ENCODE measurements around the gene EIF1. TPM values are rescaled to one million over a fixed set of nuclear protein-coding genes. Genes with fewer than 3 reads are reported as not detected.

Gene EIF1
- total RNA-seq, 2 experiments from 2014 or later, result 869 to 977 TPM

DNA sequence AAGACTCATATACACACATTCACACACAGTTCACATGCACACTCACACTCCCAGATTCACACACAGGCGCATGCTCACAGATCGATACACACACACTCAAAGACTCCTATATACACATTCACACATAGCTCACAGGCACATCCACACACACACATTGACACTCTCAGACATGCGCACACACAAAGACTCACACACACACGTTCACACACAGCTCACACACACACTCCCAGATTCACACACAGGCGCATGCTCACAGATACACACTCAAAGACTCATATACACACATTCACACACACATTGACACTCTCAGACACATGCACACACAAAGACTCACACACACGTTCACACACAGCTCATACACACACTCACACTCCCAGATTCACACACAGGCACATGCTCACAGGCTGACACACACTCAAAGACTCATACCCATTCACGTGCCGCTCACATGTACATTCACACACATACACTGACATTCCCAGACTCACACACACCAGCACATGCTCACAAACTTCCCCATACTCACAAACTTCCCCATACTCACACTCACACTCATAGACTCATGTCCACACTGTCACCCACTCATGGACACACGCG is 38.7 kb upstream of the EIF1 start:
- H3K9me3 Mint-ChIP-seq (ENCODE audit: low read depth), result no peaks in the 10 kb centered on the region
- POLR2A ChIA-PET, result interaction anchor here (0.6 kb wide), 1 partner anchor 1035 kb away, joined by 3 read pairs; no protein-coding TSS in a partner anchor

DNA sequence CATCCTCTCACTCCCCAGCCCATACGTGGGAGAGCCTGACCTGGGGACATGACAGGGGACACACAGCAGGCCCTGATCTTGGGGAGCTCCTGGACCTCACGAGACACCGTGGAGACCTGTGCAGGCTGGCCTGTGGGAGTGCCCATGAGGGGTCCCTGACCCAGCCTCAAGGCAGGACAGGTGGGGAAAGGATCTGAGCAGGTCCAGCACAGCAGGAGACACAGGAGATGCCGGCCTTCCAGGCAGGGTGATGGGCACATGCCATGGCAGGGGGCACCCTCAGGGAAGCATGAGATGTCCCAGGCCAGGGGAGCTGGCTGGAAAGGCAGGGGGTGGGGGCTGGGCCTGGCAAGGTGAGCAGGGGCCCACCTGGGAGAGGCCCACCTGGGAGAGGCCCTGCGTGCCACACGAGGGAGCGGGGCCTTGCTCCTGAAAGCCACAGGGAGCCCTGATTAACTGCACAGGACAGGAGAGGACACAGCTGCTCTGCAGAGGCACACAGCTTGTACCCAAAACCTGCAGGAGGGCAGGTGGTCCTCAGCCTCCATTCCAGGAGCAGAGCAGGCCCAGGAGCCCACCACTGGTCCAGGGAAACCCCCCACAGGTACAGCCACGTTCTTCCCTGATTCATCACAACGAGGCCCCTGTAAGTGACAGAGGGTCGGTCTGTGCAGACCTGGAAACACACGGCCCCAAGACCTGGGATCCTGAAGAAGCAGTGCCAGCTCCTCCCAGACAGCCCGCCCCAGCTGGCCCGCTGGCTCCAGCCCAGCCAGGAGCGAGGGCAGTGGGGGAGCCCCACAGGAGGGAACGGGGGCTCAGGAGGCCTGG is 37.7 kb upstream of the EIF1 start:
- H3K4me3 Mint-ChIP-seq, result no peak overlapping the region
- DNase-seq, result no peak
- peaks cover 9% of the 10 kb centered on the region for H3K4me1 Mint-ChIP-seq
- intact Hi-C loops (cut with DNase I, micrococcal nuclease), result no loop called here
- H3K36me3 Mint-ChIP-seq (ENCODE audit: low read depth), result no peaks in the 10 kb centered on the region
- H3K9me3 Mint-ChIP-seq (ENCODE audit: low read depth), result no peaks in the 10 kb centered on the region
- ChIA-PET CTCF (interaction anchor here (0.9 to 10.3 kb wide), 4 partner anchors 9 to 100 kb away, joined by 3 to 252 read pairs (median 44); no protein-coding TSS in a partner anchor), POLR2A (interaction anchor here (0.8 kb wide), 1 partner anchor 101 kb away, joined by 4 read pairs; no protein-coding TSS in a partner anchor)
- ATAC-seq, result no peak
- no peak overlapping the region for H3K27ac Mint-ChIP-seq
- no peaks in the 10 kb centered on the region for H3K27me3 Mint-ChIP-seq

More for the DNA sequence above, 38.7 kb upstream of the EIF1 start:
- H3K27me3 Mint-ChIP-seq, result no peaks in the 10 kb centered on the region
- intact Hi-C loops (cut with DNase I, micrococcal nuclease), result loop anchor here (2.0 to 5.0 kb wide), 4 partner anchors 163 to 848 kb away; no protein-coding TSS in a partner anchor
- CTCF ChIA-PET, result interaction anchor here (0.7 to 10.3 kb wide), 6 partner anchors 9 to 105 kb away, joined by 3 to 252 read pairs (median 11); no protein-coding TSS in a partner anchor
- peaks cover 9% of the 10 kb centered on the region for H3K4me1 Mint-ChIP-seq
- ATAC-seq (no peak), DNase-seq (no peak)
- H3K4me3 Mint-ChIP-seq, result no peak overlapping the region
- H3K27ac Mint-ChIP-seq, result no peak overlapping the region
- H3K36me3 Mint-ChIP-seq (ENCODE audit: low read depth), result no peaks in the 10 kb centered on the region

DNA sequence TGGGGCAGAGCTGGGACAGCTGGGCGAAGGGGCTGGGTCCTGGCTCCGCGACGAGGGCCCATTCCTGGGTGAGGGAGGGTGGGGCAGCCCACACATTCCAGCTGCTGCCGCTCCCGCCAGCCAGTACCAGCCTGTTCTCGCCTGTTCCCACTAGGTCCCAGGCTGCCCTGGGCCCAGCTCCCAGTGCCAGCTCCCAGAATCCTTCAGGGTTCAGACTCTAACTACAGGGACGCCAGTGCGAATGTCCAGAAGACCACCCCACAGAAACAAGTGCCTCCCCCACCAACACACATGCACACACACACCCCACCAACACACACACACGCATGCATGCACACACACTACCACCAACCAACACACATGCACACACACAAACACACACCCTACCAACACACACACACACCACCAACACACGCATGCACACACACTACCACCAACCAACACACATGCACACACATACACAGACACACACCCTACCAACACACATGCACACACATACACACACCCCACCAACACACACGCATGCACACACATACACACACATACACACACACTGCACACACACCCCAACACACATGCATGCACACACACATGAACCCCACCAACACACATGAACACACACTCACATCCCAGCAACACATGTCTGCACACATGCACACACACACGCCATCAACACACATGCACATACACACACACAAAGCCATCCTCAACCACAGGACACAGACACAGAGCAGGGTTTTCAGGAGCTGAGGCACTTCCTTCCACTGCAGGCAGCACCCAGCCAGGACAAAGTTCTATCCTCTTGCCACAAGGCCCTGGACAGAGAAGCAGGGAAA is 36.8 kb upstream of the EIF1 start:
- ChIA-PET POLR2A (interaction anchor here (0.8 kb wide), 1 partner anchor 102 kb away, joined by 4 read pairs; no protein-coding TSS in a partner anchor), CTCF (interaction anchor here (0.6 to 10.3 kb wide), 6 partner anchors 9 to 799 kb away, joined by 3 to 252 read pairs (median 4); no protein-coding TSS in a partner anchor)
- ATAC-seq, result no peak
- Mint-ChIP-seq H3K36me3 (ENCODE audit: low read depth) (no peaks in the 10 kb centered on the region), H3K27ac (no peak overlapping the region), H3K9me3 (ENCODE audit: low read depth) (no peaks in the 10 kb centered on the region), H3K4me3 (no peak overlapping the region), H3K4me1 (peaks cover 9% of the 10 kb centered on the region), H3K27me3 (no peaks in the 10 kb centered on the region)
- no peak for DNase-seq
- intact Hi-C loops (cut with DNase I, micrococcal nuclease), result no loop called here

DNA sequence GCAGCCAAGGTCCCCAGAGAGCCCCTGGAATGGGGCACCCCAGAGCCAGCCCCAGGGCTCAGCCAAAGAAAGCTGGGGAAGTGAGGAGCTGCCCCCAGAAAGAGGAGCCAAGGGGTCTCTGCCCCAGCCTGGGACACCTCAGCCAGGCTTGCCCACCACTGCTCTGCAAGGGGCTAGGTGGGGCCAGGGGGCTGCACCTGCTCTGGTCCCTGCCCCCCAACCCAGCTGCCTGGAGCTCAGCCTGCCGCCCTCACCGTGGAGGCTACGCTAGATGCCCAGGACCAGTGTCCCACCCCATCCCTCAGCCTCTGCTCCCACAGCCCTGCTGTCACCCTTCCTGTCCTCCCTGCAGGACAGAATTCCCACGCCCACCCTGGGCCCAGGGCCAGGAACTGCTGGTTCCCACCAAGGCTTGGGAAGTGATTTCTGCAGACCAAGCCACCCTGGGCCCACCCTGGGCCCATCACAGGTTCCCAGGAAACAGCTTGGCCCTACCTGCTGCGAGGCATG is 36.2 kb upstream of the EIF1 start:
- DNase-seq (no peak), ATAC-seq (no peak)
- Mint-ChIP-seq H3K4me3 (no peak overlapping the region), H3K36me3 (ENCODE audit: low read depth) (no peaks in the 10 kb centered on the region), H3K27me3 (no peaks in the 10 kb centered on the region), H3K27ac (no peak overlapping the region), H3K9me3 (ENCODE audit: low read depth) (no peaks in the 10 kb centered on the region), H3K4me1 (peaks cover 9% of the 10 kb centered on the region)
- POLR2A ChIA-PET, result no interaction called here
- intact Hi-C loops (cut with DNase I, micrococcal nuclease), result no loop called here
- CTCF ChIA-PET, result interaction anchor here (0.6 to 10.3 kb wide), 5 partner anchors 8 to 800 kb away, joined by 3 to 252 read pairs (median 4); no protein-coding TSS in a partner anchor

DNA sequence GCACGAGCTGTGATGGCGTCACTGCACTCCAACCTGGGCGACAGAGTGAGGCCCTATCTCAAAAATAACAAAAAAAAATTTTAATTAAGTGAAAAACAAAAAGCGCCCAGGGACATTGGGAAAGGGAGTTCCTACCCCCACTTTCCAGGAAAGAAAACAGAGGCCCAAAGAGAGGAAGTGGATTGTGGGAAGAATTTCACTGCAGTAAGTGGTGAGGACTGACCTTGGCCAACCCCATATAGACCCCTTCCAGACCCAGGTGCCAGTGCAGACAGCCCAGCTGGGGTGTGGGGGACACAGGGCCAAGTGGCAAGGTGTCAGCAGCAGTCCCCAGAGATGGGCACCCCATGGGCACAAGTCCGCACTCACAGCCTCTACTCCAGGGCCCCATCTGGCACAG is 35.3 kb upstream of the EIF1 start:
- CTCF ChIA-PET, result interaction anchor here (0.5 to 10.3 kb wide), 4 partner anchors 13 to 1022 kb away, joined by 3 to 252 read pairs (median 4); no protein-coding TSS in a partner anchor
- POLR2A ChIA-PET, result no interaction called here
- DNase-seq (no peak), ATAC-seq (no peak)
- H3K4me3 Mint-ChIP-seq, result no peak overlapping the region
- no peaks in the 10 kb centered on the region for H3K36me3 Mint-ChIP-seq (ENCODE audit: low read depth)
- no peaks in the 10 kb centered on the region for H3K9me3 Mint-ChIP-seq (ENCODE audit: low read depth)
- peaks cover 4% of the 10 kb centered on the region for H3K4me1 Mint-ChIP-seq
- no peaks in the 10 kb centered on the region for H3K27me3 Mint-ChIP-seq
- intact Hi-C loops (cut with DNase I, micrococcal nuclease), result no loop called here
- no peak overlapping the region for H3K27ac Mint-ChIP-seq

DNA sequence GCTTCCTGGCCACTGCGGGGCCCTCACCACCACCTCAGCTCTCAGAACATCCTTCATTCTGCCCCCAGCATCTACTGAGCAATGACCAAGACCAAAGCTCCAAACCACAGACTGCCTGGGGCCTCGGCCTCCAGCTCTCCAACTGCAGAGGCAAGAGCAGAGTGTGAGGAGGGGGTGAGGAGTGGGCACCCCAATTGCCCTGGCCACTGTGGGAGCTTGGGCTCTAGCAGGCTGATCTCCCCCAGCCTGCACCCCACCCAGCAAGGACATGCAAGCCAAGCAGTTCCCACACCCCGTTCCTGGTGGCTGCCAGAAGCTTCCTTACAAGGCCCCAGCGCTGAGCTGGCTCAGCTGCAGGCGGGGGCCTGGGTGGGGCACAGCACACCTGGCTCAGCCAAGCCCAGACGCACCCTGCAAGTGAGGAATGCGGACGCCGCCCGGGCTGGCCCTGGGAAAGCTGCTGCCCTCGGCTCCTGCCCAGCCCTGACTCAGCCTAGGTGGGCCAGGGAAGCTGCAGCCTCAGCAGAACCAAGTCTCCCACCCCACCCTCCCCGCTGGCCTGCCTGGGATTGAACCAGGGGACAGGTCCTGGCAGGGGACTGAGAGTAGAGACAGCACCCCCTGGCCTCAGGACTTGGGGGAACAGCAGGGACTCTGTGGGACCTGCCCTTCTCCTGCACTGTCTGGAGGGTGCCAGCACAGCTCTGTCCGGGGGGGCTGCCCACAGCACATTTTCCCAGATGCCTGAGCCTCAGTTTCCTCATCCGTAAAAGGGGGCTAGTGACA is 34.6 kb upstream of the EIF1 start:
- Mint-ChIP-seq H3K4me3 (no peak overlapping the region), H3K27me3 (no peaks in the 10 kb centered on the region), H3K27ac (no peak overlapping the region), H3K9me3 (ENCODE audit: low read depth) (no peaks in the 10 kb centered on the region), H3K36me3 (ENCODE audit: low read depth) (no peaks in the 10 kb centered on the region), H3K4me1 (no peaks in the 10 kb centered on the region)
- DNase-seq (no peak), ATAC-seq (no peak)
- intact Hi-C loops (cut with DNase I, micrococcal nuclease), result no loop called here
- POLR2A ChIA-PET, result no interaction called here
- CTCF ChIA-PET, result interaction anchor here (0.5 to 10.3 kb wide), 6 partner anchors 12 to 1023 kb away, joined by 3 to 252 read pairs (median 4); no protein-coding TSS in a partner anchor

DNA sequence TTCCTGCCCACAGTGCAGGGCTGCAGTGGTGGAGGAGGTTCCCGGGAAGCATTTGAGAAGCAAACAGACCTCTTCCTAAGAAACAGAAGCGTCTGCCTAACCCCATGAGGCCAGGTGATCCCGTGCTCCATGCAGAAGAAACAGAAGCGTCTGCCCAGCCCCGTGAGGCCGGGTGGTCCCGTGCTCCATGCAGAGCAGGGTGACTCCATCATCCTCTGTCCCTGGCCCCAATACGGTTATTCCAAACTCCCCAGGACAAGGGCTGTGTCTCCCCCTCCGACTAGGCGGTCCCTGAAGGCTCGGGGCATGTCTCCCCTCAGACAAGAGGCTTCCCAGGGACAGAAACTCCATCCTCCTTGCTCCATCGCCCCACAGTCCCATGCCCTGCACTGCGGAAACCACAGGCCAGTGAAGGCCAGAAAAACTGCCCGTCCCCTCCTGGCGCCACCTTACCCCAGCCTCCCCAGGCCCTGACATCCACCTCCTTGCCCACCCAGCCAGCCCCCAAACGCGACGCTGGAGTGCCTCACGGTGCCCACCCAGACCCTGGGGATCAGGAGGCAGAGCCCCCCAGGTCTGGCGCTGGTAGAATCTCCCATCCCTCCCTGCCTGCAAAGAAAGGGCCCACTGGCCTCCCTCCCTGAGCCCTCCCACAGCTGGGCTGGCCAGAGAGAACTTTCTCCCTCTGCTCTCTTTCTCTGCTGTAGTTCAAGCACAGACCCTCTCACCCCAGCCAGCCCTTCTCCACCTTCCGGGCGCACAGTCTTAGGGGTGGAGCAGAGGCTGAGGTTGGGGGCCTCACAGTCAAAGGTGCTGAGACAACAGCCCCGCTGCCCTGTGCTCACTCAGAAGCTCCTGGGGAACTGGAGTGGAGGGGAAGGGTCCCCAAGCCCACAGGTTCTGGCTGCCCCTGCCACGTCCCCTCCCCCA is 33.7 kb upstream of the EIF1 start:
- H3K9me3 Mint-ChIP-seq (ENCODE audit: low read depth), result no peaks in the 10 kb centered on the region
- CTCF ChIA-PET, result interaction anchor here (0.6 to 10.3 kb wide), 3 partner anchors 11 to 202 kb away, joined by 3 to 252 read pairs (median 3); no protein-coding TSS in a partner anchor
- POLR2A ChIA-PET, result no interaction called here
- intact Hi-C loops (cut with DNase I, micrococcal nuclease), result no loop called here
- no peak overlapping the region for H3K27ac Mint-ChIP-seq
- no peaks in the 10 kb centered on the region for H3K27me3 Mint-ChIP-seq
- no peak overlapping the region for H3K4me3 Mint-ChIP-seq
- H3K36me3 Mint-ChIP-seq (ENCODE audit: low read depth), result no peaks in the 10 kb centered on the region
- H3K4me1 Mint-ChIP-seq, result no peaks in the 10 kb centered on the region
- ATAC-seq (no peak), DNase-seq (no peak)

DNA sequence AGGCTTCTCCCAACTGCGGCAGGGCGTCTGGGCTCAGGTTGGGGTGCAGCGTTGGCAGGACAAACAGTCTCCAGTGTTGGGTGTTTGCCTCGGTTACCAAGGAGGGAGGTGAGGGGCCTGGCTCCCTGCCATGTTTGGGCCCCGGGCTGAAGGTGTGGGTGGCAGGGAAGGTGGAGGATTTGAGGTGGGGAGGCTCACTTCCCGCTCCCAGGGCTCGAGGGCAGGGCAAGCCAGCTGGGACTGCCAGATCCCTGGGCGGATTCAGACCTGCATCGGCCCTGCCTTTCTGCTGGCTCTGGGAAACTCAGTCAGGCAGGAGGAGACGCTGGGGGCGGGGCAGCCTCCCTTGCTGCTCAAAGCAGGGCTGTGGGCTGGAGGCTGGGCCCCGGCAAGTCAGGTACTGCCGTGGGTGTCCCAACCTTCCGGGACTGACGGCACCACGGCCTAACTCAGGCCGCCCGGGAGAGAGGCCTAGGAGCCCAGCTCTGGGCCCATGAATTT is 33.0 kb upstream of the EIF1 start:
- Mint-ChIP-seq H3K27me3 (no peaks in the 10 kb centered on the region), H3K4me3 (no peak overlapping the region), H3K27ac (no peak overlapping the region), H3K9me3 (ENCODE audit: low read depth) (no peaks in the 10 kb centered on the region), H3K36me3 (ENCODE audit: low read depth) (no peaks in the 10 kb centered on the region), H3K4me1 (no peaks in the 10 kb centered on the region)
- intact Hi-C loops (cut with DNase I, micrococcal nuclease), result no loop called here
- DNase-seq (no peak), ATAC-seq (no peak)
- ChIA-PET POLR2A (no interaction called here), CTCF (interaction anchor here (0.8 kb wide), 1 partner anchor 10 kb away, joined by 3 read pairs; no protein-coding TSS in a partner anchor)

DNA sequence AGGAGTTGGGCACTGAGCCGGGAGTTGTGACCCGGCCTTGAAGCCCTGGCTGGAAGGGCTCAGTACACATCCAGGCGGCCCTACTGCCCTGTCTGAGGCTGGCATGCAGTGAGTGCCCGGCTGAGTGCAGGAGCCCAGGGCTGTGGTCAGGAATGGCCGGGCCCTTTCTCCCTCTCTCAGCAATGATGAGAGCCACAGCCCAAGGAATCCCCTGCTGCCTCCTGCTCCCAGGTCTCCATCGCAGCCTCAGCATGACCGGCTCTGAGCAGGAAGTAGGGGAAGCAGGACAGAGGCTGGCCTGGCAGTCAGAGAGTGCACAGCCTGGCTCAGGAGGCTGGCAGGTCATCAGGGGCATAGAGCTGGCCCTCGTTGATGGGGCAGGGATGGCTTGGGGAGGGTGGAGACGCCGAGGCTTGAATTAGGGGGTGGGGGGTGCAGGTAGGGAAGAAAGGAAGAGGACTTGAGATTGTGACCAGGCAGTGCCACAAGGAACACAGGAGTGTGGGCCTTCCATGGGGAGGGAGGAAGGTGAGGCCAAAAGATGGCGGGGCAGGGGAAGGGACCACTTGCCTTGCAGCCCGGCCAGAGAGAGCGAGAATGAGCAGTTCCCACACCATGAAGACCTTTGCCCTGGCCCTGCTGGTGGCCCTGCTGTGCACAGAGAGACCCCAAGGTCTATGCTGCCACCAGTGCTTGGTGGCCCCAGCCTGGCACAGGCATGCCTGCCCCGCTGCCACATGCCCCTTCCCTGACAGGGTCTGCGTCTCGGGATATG is 32.2 kb upstream of the EIF1 start:
- POLR2A ChIA-PET, result no interaction called here
- CTCF ChIA-PET, result no interaction called here
- ATAC-seq, result no peak
- DNase-seq, result no peak
- H3K4me1 Mint-ChIP-seq, result no peaks in the 10 kb centered on the region
- intact Hi-C loops (cut with DNase I, micrococcal nuclease), result no loop called here
- H3K36me3 Mint-ChIP-seq (ENCODE audit: low read depth), result no peaks in the 10 kb centered on the region
- H3K27me3 Mint-ChIP-seq, result no peaks in the 10 kb centered on the region
- no peaks in the 10 kb centered on the region for H3K9me3 Mint-ChIP-seq (ENCODE audit: low read depth)
- no peak overlapping the region for H3K4me3 Mint-ChIP-seq
- no peak overlapping the region for H3K27ac Mint-ChIP-seq

Measured in activated CD4-positive, alpha-beta T cell treated with anti-CD3 and anti-CD28 coated beads for 36 hours (primary cell).